Activated CD8-positive, alpha-beta T cell treated with anti-CD3 and anti-CD28 coated beads for 36 hours (primary cell): ENCODE results near the gene CRTC1. TPM values are rescaled to one million over a fixed set of nuclear protein-coding genes. Genes with fewer than 3 reads are reported as not detected.

Source experiments
- ATAC-seq: fragments of 200-7000 bp; cut with Tn5 transposase; one replicate; pipeline ENCODE4 v1.10.0; 2021; ENCODE audit warnings: mild to moderate bottlenecking, moderate library complexity
- CTCF ChIA-PET: fragments of 350-600 bp; sonication (Branson Sonifier 250); formaldehyde crosslinking; loops from one replicate; lab custom pipeline; 2021; ENCODE audit warnings: antibody characterized with exemption; lab: Charles Lee
- POLR2A ChIA-PET: fragments of 350-600 bp; sonication (Branson Sonifier 250); formaldehyde crosslinking; loops from one replicate; lab custom pipeline; 2021; ENCODE audit warnings: antibody characterized with exemption; lab: Charles Lee
- DNase-seq: peaks from one replicate; pipeline ENCODE4 v3.0.0-alpha.2; 2020
- H3K27ac Mint-ChIP-seq: one replicate; pipeline ENCODE4 v1.8.0; 2021; ENCODE audit warnings: mild to moderate bottlenecking, mixed read lengths
- H3K27me3 Mint-ChIP-seq: one replicate; pipeline ENCODE4 v1.8.0; 2021; ENCODE audit warnings: mixed read lengths
- H3K36me3 Mint-ChIP-seq: one replicate; pipeline ENCODE4 v1.8.0; 2021; ENCODE audit warnings: low read depth, mixed read lengths
- H3K4me1 Mint-ChIP-seq: one replicate; pipeline ENCODE4 v1.8.0; 2021; ENCODE audit warnings: low read depth, mixed read lengths
- H3K4me3 Mint-ChIP-seq: one replicate; pipeline ENCODE4 v1.8.0; 2021; ENCODE audit warnings: mild to moderate bottlenecking, moderate library complexity, mixed read lengths
- H3K9me3 Mint-ChIP-seq: one replicate; pipeline ENCODE4 v1.8.0; 2021; ENCODE audit warnings: mixed read lengths
- CTCF ChIP-seq: fragments of 200-600 bp; IDR thresholded peaks from one replicate; pipeline ENCODE4 v1.8.0; 2022; ENCODE audit warnings: antibody characterized with exemption, mild to moderate bottlenecking
- intact Hi-C: fragments of 100-400 bp; cut with micrococcal nuclease; formaldehyde crosslinking; loops from one replicate; pipeline ENCODE4 v1.10.0; 2022
- total RNA-seq, 2 experiments: library from RNA; stranded (reverse); gene quantifications; one replicate each; pipeline ENCODE4 v1.2.3, GENCODE V29; 2021

Gene CRTC1
- total RNA-seq, 2 experiments from 2014 or later = 4.4 to 4.5 TPM

DNA sequence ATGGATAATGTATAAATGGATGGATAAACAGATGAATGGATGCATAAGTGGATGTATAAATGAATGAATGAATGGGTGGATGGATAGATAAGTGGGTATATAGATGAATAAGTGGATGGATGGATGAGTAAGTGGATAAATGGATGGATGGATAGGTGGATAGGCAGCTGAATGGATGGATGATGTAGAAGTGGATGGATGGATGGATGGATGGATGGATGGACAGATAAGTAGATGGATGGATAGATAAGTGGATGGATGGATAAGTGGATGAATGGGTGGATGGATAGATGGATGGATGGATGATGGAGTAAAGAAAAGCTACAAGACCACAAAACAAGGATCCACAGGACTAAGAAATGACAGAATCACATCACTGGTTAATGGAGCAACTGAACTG, 116.6 kb downstream of the CRTC1 start:
- no peaks in the 10 kb centered on the region for H3K4me1 Mint-ChIP-seq

DNA sequence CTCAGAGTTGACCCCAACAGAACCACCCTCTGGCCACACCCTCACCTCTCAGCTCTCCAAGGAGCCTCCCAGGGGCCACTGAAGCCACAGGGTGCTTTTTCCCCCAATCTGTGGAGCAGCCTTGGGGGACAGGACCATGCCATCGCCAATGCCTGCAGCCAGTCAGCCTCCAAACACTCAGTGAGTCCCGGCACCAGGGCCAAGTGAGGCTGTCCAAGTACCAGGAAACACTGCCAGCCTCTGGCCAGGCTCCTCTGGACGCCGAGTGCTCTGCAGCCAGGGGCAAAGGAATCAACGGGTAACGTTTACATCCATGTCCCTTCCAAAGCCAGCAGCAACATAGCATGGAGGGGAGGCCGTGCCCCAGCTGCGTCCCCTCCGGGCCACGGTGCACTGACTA, 117.2 kb downstream of the CRTC1 start:
- no peak for TF ChIP-seq CTCF
- Mint-ChIP-seq H3K36me3 (no peaks in the 10 kb centered on the region), H3K4me3 (no peak overlapping the region), H3K4me1 (no peaks in the 10 kb centered on the region), H3K27me3 (peaks cover 11% of the 10 kb centered on the region), H3K27ac (no peak overlapping the region), H3K9me3 (no peaks in the 10 kb centered on the region)
- ATAC-seq (no peak), DNase-seq (no peak)
- ChIA-PET POLR2A (no interaction called here), CTCF (no interaction called here)
- intact Hi-C loops = no loop called here

More for the DNA sequence above, 116.6 kb downstream of the CRTC1 start:
- DNase-seq = no peak
- Mint-ChIP-seq H3K9me3 (no peaks in the 10 kb centered on the region), H3K36me3 (no peaks in the 10 kb centered on the region), H3K27ac (no peak overlapping the region), H3K27me3 (peaks cover 12% of the 10 kb centered on the region), H3K4me3 (no peak overlapping the region)
- CTCF ChIA-PET = no interaction called here
- TF ChIP-seq CTCF = no peak
- POLR2A ChIA-PET = no interaction called here
- ATAC-seq = no peak
- intact Hi-C loops = no loop called here

GRCh38 chr19:18802354-18802753, 118.9 kb downstream of the CRTC1 start:
- H3K9me3 Mint-ChIP-seq = no peaks in the 10 kb centered on the region
- peaks cover 4% of the 10 kb centered on the region for H3K27me3 Mint-ChIP-seq
- POLR2A ChIA-PET = no interaction called here
- intact Hi-C loops = no loop called here
- CTCF ChIA-PET = no interaction called here
- no peaks in the 10 kb centered on the region for H3K4me1 Mint-ChIP-seq
- no peak overlapping the region for H3K4me3 Mint-ChIP-seq
- TF ChIP-seq CTCF = no peak
- ATAC-seq = no peak
- no peak for DNase-seq
- H3K27ac Mint-ChIP-seq = no peak overlapping the region
- no peaks in the 10 kb centered on the region for H3K36me3 Mint-ChIP-seq

DNA sequence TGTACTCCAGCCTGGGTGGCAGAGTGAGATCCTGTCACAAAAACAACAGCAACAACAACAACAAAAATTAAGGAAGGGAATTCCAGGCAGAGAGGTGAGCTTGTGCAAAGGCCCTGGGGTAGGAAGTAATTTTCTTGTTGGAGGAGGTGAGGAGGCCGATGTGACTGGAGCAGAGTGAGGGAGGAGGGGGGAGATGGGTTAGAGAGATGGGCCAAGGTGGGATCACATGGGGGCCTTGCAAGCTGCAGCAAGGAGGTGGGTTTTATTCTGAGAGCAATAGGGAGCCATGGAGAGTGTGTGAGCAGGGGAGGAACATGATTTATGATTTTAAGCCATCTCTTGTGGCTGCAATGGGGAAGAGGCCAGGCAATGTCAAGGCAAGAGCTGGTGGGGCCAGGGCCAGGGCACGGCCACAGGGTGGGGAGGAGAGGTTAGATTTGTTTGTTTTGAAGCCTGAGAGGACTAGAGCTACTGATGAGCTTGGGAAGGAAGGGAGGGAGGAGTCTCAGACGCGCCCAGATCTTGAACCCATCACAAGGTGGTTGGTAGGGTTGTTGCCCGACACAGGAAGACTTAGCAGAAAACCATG, 120.2 kb downstream of the CRTC1 start:
- peaks cover 2% of the 10 kb centered on the region for H3K27me3 Mint-ChIP-seq
- no peak for DNase-seq
- no peak overlapping the region for H3K27ac Mint-ChIP-seq
- ATAC-seq = no peak
- CTCF ChIA-PET = no interaction called here
- intact Hi-C loops = no loop called here
- TF ChIP-seq CTCF = no peak
- H3K4me1 Mint-ChIP-seq = no peaks in the 10 kb centered on the region
- no peaks in the 10 kb centered on the region for H3K36me3 Mint-ChIP-seq
- POLR2A ChIA-PET = no interaction called here
- H3K9me3 Mint-ChIP-seq = no peaks in the 10 kb centered on the region
- H3K4me3 Mint-ChIP-seq = no peak overlapping the region

GRCh38 chr19:18804139-18804601, 120.7 kb downstream of the CRTC1 start:
- POLR2A ChIA-PET = no interaction called here

More at GRCh38 chr19:18804139-18804601, 120.7 kb downstream of the CRTC1 start:
- DNase-seq (no peak), ATAC-seq (no peak)
- Mint-ChIP-seq H3K9me3 (no peaks in the 10 kb centered on the region), H3K4me3 (no peak overlapping the region), H3K27me3 (peaks cover 2% of the 10 kb centered on the region), H3K4me1 (no peaks in the 10 kb centered on the region), H3K27ac (no peak overlapping the region), H3K36me3 (no peaks in the 10 kb centered on the region)
- no peak for TF ChIP-seq CTCF
- CTCF ChIA-PET = no interaction called here
- intact Hi-C loops = no loop called here
